Activated CD8-positive, alpha-beta memory T cell treated with anti-CD3 and anti-CD28 coated beads for 4 hours (primary cell): ENCODE results near the gene PCDHB7.
"Not testable (repeated sequence)": the region's sequence is repeated elsewhere in the genome, so short reads cannot be mapped to it uniquely, and the experiment has no call there.

Experiments
- DNase-seq, 2 donors: peaks; one replicate each; pipeline ENCODE4 v3.0.0-alpha.2; 2020; ENCODE audit warnings: low read depth in 2 of 2

PCDHB7 gene

DNA sequence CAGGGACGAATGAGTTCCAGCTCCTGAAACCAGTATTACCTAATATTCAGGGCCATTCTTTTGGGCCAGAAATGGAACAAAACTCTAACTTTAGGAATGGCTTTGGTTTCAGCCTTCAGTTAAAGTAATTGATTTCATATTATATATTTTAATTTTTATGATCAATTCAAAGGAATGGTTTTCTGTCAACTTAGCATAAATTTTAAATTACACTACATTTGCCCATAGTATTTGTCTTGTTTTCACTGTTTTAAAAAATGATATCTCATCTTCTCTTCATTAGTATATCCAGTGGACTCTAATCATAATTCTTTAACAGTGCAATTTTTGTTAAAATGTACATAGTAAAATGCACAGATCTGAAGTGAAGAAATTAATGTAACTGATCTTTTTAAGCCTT, 7.9 kb downstream of the PCDHB7 start:
- no peak for DNase-seq

DNA sequence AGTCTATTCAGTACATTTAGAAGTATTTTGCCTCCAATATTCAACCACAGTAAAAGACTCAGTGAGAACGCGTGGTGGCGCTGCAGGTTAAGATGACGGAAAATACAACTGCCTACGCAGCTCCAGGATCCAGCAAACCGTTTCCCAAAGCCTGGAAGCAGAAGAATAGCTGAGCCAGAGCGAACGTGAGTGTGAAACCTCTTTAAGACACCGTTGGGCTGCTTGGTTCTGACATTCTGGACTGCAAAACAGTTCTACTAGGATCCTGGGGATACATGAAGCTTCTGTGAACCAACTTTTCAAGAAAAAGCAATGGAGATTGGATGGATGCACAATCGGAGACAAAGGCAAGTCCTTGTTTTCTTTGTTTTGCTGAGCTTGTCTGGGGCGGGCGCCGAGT, 9.8 kb downstream of the PCDHB7 start, which contains the start of gene PCDHB16:
Gene PCDHB16, plus strand, starts transcription at position 140 of the 400 bp plus-strand sequence. Its CDS starts 173 bp downstream, at position 313.
- DNase-seq, result no peak

DNA sequence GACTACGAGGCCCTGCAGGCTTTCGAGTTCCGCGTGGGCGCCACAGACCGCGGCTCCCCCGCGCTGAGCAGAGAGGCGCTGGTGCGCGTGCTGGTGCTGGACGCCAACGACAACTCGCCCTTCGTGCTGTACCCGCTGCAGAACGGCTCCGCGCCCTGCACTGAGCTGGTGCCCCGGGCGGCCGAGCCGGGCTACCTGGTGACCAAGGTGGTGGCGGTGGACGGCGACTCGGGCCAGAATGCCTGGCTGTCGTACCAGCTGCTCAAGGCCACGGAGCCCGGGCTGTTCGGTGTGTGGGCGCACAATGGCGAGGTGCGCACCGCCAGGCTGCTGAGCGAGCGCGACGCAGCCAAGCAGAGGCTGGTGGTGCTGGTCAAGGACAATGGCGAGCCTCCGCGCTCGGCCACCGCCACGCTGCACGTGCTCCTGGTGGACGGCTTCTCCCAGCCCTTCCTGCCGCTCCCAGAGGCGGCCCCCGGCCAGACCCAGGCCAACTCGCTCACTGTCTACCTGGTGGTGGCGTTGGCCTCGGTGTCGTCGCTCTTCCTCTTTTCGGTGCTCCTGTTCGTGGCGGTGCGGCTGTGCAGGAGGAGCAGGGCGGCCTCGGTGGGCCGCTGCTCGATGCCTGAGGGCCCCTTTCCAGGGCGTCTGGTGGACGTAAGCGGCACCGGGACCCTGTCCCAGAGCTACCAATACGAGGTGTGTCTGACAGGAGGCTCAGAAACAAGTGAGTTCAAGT, 11.8 kb downstream of the PCDHB7 start:
- not testable (repeated sequence) for DNase-seq

DNA sequence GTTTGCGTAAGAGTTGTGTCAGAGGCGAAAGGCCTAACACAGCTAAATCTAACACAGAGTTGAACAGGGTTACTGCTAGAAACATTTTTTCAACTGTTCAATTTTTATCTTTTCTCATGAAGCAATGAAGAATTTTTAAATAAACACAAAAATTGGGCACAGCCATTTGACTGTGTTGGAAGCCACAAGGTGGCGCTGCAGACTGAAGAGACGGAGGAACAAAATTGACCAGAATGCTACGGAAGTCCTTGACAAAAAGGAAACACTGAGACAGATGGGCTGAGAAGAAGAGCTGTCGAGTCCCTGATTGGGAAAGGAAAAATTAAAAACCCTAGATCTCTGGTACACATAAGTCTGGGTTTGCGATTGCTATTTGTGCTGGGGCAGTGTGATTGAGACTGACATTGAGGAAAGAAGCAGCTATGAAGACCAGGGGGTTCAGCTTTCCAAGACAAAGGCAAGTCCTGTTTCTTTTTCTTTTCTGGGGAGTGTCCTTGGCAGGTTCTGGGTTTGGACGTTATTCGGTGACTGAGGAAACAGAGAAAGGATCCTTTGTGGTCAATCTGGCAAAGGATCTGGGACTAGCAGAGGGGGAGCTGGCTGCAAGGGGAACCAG, 14.6 kb downstream of the PCDHB7 start, which contains the start of gene PCDHB9:
Gene PCDHB9, plus strand, starts transcription at position 265 of the 616 bp plus-strand sequence. Its CDS starts 158 bp downstream, at position 423.
- no peak for DNase-seq

DNA sequence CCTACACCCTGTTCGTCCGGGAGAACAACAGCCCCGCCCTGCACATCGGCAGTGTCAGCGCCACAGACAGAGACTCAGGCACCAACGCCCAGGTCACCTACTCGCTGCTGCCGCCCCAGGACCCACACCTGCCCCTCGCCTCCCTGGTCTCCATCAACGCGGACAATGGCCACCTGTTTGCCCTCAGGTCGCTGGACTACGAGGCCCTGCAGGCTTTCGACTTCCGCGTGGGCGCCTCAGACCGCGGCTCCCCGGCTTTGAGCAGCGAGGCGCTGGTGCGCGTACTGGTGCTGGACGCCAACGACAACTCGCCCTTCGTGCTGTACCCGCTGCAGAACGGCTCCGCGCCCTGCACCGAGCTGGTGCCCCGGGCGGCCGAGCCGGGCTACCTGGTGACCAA, 16.2 kb downstream of the PCDHB7 start:
- DNase-seq, result not testable (repeated sequence)

DNA sequence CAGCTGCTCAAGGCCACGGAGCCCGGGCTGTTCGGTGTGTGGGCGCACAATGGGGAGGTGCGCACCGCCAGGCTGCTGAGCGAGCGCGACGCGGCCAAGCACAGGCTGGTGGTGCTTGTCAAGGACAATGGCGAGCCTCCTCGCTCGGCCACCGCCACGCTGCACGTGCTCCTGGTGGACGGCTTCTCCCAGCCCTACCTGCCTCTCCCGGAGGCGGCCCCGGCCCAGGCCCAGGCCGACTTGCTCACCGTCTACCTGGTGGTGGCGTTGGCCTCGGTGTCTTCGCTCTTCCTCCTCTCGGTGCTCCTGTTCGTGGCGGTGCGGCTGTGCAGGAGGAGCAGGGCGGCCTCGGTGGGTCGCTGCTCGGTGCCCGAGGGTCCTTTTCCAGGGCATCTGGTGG, 16.7 kb downstream of the PCDHB7 start:
- not testable (repeated sequence) for DNase-seq

DNA sequence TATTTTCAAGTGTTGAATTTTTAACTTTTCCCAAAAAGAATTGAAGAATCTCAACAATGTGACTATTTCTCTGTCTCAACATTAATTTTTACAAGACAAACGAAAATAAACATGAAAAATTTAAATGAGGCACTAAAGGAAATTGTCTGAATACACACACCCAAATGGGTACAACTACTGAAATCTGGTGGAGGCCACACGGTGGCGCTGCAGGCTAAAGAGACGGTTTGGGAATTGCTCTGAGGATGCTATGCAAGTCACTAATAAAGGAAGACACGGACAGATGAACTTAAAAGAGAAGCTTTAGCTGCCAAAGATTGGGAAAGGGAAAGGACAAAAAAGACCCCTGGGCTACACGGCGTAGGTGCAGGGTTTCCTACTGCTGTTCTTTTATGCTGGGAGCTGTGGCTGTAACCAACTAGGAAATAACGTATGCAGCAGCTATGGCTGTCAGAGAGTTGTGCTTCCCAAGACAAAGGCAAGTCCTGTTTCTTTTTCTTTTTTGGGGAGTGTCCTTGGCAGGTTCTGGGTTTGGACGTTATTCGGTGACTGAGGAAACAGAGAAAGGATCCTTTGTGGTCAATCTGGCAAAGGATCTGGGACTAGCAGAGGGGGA, 19.8 kb downstream of the PCDHB7 start, which contains the start of gene PCDHB10:
Gene PCDHB10, plus strand, starts transcription at position 244 of the 616 bp plus-strand sequence. Its CDS starts 200 bp downstream, at position 444.
- no peak for DNase-seq

DNA sequence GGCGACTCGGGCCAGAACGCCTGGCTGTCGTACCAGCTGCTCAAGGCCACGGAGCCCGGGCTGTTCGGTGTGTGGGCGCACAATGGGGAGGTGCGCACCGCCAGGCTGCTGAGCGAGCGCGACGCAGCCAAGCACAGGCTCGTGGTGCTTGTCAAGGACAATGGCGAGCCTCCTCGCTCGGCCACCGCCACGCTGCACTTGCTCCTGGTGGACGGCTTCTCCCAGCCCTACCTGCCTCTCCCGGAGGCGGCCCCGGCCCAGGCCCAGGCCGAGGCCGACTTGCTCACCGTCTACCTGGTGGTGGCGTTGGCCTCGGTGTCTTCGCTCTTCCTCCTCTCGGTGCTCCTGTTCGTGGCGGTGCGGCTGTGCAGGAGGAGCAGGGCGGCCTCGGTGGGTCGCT, 21.9 kb downstream of the PCDHB7 start:
- DNase-seq, result not testable (repeated sequence)

DNA sequence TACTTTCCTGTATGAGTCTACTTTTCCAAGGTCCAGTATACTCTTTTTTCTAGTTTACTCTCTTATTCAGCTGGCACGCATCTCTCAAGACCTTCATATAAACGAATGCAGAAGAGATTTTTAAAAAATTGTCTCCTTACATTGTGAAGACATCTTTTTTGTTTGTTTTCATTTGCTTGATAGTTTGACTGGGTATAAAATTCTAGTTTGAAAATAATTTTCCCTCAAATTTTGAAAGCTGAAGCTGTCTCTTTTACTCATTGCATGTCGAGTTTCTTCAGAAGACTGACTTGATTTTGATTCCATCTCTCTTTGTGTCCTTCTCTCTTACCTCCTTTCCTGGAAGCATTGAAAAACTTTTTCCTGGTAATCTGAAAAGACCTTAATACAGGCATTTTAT, 23.9 kb downstream of the PCDHB7 start:
- DNase-seq, result no peak

DNA sequence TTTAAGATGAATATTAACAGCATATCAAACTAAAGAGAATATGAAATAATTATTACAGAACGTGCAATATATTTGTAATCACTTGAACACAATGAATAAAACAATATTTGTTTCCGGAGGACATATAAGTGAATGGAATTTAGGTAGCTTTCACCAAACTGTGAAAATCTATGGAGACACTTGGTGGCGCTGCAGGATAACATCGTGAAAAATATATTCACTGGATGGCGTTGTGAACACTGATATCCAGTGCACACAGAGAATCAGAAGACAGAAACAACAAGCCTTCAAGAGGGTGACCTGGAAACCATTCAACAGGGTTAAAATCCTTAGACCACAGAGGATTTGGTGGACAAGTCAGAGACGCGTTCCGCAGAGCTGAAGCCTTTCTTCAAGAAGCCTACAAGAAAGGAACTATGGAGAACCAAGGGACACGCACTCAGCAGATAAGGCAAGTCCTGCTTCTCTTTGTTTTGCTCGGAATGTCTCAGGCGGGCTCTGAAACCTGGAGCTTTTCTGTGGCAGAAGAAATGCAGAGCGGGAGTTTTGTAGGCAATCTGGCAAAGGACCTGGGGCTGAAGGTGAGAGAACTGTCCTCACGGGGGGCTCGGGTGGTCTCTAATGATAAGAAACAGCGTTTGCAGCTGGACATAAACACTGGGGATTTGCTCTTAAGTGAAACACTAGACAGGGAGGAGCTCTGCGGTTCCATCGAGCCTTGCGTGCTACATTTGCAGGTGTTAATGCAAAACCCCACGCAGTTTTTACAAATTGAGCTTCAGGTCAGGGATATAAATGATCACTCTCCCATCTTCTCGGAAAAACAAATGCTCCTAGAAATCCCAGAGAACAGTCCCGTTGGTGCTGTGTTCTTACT, 27.2 kb downstream of the PCDHB7 start, which contains the start of gene PCDHB11:
Gene PCDHB11, plus strand, starts transcription at position 269 of the 877 bp plus-strand sequence. Its CDS starts 148 bp downstream, at position 417.
- no peak for DNase-seq

DNA sequence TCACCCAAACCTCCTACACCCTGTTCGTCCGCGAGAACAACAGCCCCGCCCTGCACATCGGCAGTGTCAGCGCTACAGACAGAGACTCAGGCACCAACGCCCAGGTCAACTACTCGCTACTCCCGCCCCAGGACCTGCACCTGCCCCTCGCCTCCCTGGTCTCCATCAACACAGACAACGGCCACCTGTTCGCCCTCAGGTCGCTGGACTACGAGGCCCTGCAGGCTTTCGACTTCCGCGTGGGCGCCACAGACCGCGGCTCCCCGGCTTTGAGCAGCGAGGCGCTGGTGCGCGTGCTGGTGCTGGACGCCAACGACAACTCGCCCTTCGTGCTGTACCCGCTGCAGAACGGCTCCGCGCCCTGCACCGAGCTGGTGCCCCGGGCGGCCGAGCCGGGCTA, 28.7 kb downstream of the PCDHB7 start:
- not testable (repeated sequence) for DNase-seq

DNA sequence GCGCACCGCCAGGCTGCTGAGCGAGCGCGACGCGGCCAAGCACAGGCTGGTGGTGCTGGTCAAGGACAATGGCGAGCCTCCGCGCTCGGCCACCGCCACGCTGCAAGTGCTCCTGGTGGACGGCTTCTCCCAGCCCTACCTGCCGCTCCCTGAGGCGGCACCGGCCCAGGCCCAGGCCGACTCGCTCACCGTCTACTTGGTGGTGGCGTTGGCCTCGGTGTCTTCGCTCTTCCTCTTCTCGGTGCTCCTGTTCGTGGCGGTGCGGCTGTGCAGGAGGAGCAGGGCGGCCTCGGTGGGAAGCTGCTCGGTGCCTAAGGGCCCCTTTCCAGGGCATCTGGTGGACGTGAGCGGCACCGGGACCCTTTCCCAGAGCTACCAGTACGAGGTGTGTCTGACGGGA, 29.2 kb downstream of the PCDHB7 start:
- not testable (repeated sequence) for DNase-seq

DNA sequence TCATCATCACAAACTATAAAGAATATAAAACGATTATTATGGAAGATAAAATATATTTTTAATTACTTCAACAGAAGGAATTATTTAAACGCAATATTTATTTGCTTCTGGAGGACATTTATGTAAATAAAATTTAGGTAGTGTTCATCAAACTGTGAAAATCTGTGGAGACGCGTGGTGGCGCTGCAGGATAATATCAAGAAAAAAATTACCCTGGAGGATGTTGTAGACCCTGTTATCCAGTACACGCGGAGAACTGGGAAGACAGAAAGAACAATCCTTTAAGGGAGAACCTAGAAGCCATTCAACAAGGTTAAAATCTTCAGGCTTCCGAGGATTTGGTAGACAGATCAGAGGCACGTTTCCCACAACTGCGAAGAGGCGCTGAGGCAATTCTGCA, 36.0 kb downstream of the PCDHB7 start, which contains the start of gene PCDHB12:
Gene PCDHB12, plus strand, starts transcription at position 242 of the 400 bp plus-strand sequence. CDS start 189 bp downstream, outside the sequence.
- DNase-seq, result no peak

DNA sequence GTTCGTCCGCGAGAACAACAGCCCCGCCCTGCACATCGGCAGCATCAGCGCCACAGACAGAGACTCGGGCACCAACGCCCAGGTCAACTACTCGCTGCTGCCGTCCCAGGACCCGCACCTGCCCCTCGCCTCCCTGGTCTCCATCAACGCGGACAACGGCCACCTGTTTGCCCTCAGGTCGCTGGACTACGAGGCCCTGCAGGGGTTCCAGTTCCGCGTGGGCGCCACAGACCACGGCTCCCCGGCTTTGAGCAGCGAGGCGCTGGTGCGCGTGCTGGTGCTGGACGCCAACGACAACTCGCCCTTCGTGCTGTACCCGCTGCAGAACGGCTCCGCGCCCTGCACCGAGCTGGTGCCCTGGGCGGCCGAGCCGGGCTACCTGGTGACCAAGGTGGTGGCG, 37.8 kb downstream of the PCDHB7 start:
- not testable (repeated sequence) for DNase-seq

DNA sequence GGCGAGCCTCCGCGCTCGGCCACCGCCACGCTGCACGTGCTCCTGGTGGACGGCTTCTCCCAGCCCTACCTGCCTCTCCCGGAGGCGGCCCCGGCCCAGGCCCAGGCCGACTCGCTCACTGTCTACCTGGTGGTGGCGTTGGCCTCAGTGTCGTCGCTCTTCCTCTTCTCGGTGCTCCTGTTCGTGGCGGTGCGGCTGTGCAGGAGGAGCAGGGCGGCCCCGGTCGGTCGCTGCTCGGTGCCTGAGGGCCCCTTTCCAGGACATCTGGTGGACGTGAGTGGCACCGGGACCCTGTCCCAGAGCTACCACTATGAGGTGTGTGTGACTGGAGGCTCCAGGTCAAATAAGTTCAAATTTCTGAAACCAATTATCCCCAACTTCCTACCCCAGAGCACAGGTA, 38.4 kb downstream of the PCDHB7 start:
- not testable (repeated sequence) for DNase-seq

DNA sequence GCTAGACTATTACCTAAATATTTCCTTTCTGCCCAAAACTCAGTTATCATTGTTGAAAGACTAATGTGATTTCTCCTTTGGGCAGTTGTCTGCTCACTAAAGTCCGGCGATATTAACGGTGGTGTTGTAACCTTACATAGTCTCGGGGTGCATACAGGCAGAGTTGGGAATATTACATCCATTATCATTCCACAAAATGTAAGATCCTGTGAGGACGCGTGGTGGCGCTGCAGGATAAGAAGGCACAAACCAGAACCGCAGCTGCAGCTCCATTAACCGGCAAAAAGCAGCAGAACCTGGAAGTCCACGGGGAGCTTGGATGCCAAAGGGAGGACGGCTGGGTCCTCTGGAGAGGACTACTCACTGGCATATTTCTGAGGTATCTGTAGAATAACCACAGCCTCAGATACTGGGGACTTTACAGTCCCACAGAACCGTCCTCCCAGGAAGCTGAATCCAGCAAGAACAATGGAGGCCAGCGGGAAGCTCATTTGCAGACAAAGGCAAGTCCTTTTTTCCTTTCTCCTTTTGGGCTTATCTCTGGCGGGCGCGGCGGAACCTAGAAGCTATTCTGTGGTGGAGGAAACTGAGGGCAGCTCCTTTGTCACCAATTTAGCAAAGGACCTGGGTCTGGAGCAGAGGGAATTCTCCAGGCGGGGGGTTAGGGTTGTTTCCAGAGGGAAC, 41.4 kb downstream of the PCDHB7 start, which contains the start of gene PCDHB13:
Gene PCDHB13, plus strand, starts transcription at position 264 of the 684 bp plus-strand sequence. Its CDS starts 205 bp downstream, at position 469.
- DNase-seq, result not testable (repeated sequence)

DNA sequence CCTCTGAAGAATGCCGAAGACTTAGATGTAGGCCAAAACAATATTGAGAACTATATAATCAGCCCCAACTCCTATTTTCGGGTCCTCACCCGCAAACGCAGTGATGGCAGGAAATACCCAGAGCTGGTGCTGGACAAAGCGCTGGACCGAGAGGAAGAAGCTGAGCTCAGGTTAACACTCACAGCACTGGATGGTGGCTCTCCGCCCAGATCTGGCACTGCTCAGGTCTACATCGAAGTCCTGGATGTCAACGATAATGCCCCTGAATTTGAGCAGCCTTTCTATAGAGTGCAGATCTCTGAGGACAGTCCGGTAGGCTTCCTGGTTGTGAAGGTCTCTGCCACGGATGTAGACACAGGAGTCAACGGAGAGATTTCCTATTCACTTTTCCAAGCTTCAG, 42.1 kb downstream of the PCDHB7 start:
- not testable (repeated sequence) for DNase-seq

DNA sequence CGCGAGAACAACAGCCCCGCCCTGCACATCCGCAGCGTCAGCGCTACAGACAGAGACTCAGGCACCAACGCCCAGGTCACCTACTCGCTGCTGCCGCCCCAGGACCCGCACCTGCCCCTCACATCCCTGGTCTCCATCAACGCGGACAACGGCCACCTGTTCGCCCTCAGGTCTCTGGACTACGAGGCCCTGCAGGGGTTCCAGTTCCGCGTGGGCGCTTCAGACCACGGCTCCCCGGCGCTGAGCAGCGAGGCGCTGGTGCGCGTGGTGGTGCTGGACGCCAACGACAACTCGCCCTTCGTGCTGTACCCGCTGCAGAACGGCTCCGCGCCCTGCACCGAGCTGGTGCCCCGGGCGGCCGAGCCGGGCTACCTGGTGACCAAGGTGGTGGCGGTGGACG, 43.1 kb downstream of the PCDHB7 start:
- DNase-seq, result not testable (repeated sequence)

DNA sequence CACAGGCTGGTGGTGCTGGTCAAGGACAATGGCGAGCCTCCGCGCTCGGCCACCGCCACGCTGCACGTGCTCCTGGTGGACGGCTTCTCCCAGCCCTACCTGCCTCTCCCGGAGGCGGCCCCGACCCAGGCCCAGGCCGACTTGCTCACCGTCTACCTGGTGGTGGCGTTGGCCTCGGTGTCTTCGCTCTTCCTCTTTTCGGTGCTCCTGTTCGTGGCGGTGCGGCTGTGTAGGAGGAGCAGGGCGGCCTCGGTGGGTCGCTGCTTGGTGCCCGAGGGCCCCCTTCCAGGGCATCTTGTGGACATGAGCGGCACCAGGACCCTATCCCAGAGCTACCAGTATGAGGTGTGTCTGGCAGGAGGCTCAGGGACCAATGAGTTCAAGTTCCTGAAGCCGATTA, 43.6 kb downstream of the PCDHB7 start:
- not testable (repeated sequence) for DNase-seq

DNA sequence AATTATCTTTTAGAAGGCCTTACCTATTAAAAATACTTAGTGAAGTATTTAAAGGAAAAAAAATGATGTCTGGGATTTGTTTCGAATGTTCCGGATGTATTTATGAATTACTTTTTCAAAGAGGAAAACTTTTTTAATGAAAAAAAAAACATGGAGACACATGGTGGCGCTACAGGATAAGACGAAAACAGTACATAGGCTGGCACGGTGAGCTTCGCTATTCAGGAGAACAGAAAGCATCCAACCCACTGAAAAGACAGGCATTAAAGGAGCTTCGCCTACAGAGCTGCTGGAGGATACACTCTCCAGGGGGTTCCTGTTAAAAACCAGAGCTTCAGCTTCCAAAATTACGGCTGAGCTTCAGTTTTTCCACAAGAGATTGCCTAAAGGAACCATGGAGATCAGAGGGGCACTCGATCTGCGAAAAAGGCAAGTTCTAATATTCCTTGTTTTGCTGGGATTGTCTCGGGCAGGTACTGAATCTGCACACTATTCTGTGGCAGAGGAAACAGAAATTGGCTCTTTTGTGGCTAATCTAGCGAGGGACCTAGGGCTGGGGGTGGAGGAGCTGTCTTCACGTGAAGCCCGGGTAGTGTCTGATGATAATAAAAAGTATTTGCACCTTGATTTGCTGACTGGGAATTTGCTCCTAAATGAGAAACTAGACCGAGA, 50.8 kb downstream of the PCDHB7 start, which contains the start of gene PCDHB14:
Gene PCDHB14, plus strand, starts transcription at position 232 of the 672 bp plus-strand sequence. Its CDS starts 163 bp downstream, at position 395.
- no peak for DNase-seq
